Measurements from ENCODE around the gene ZFP36L1. TPM values are rescaled to one million over a fixed set of nuclear protein-coding genes. Genes with fewer than 3 reads are reported as not detected.
A peak's percentile ranks its signal among the peaks of the same experiment; 100 is the strongest.

Gene ZFP36L1
- polyA plus RNA-seq, 1 experiment = 52.7 TPM

- peak; percentile 94 for DNase-seq (ENCODE audit: low read depth)
- Histone ChIP-seq H3K4me3 (ENCODE audit: low read depth, low read length) (no peak overlapping the region), H3K36me3 (ENCODE audit: control insufficient read depth, insufficient read depth, low read length) (no peaks in the 10 kb centered on the region), H3K27me3 (ENCODE audit: control insufficient read depth, insufficient read depth, low read length) (no peaks in the 10 kb centered on the region)
- ChIA-PET CTCF (interaction anchor here (0.7 to 2.0 kb wide), 3 partner anchors 12 to 61 kb away, joined by 3 to 8 read pairs (median 4); no protein-coding TSS in a partner anchor), POLR2A (interaction anchor here (0.6 kb wide), 1 partner anchor 12 kb away, joined by 4 read pairs; no protein-coding TSS in a partner anchor)
- no peak for TF ChIP-seq CTCF (IDR thresholded peaks at IDR 0.05; ENCODE audit: insufficient read depth, low read depth, low read length)
Observed at GRCh38 chr14:68774771-68775613, 17.9 kb downstream of the ZFP36L1 start.

- POLR2A ChIA-PET = no interaction called here
Observed at GRCh38 chr14:68772761-68773381, 20.0 kb downstream of the ZFP36L1 start.

GRCh38 chr14:68771631-68772030 is 21.2 kb downstream of the ZFP36L1 start:
- TF ChIP-seq CTCF (IDR thresholded peaks at IDR 0.05; ENCODE audit: insufficient read depth, low read depth, low read length) = no peak
- no peak overlapping the region for H3K4me3 ChIP-seq (ENCODE audit: low read depth, low read length)
- ChIA-PET CTCF (interaction anchor here (0.9 kb wide), 1 partner anchor 838 kb away, joined by 3 read pairs; no protein-coding TSS in a partner anchor), POLR2A (interaction anchor here (0.8 kb wide), 1 partner anchor 14 kb away, joined by 5 read pairs; no protein-coding TSS in a partner anchor)
- no peaks in the 10 kb centered on the region for H3K27me3 ChIP-seq (ENCODE audit: control insufficient read depth, insufficient read depth, low read length)
- no peak for DNase-seq (ENCODE audit: low read depth)
- H3K36me3 ChIP-seq (ENCODE audit: control insufficient read depth, insufficient read depth, low read length) = no peaks in the 10 kb centered on the region

More at GRCh38 chr14:68772761-68773381, 20.0 kb downstream of the ZFP36L1 start:
- Histone ChIP-seq H3K4me3 (ENCODE audit: low read depth, low read length) (no peak overlapping the region), H3K27me3 (ENCODE audit: control insufficient read depth, insufficient read depth, low read length) (no peaks in the 10 kb centered on the region), H3K36me3 (ENCODE audit: control insufficient read depth, insufficient read depth, low read length) (no peaks in the 10 kb centered on the region)
- CTCF ChIA-PET = interaction anchor here (1.6 kb wide), 1 partner anchor 13 kb away, joined by 4 read pairs; no protein-coding TSS in a partner anchor
- no peak for TF ChIP-seq CTCF (IDR thresholded peaks at IDR 0.05; ENCODE audit: insufficient read depth, low read depth, low read length)
- DNase-seq (ENCODE audit: low read depth) = no peak

- H3K27me3 ChIP-seq (ENCODE audit: control insufficient read depth, insufficient read depth, low read length) = no peaks in the 10 kb centered on the region
- DNase-seq (ENCODE audit: low read depth) = no peak
- no peak overlapping the region for H3K4me3 ChIP-seq (ENCODE audit: low read depth, low read length)
- POLR2A ChIA-PET = no interaction called here
- CTCF ChIA-PET = no interaction called here
- TF ChIP-seq CTCF (IDR thresholded peaks at IDR 0.05; ENCODE audit: insufficient read depth, low read depth, low read length) = no peak
- H3K36me3 ChIP-seq (ENCODE audit: control insufficient read depth, insufficient read depth, low read length) = no peaks in the 10 kb centered on the region
Observed at GRCh38 chr14:68770553-68771286, 22.1 kb downstream of the ZFP36L1 start.

- no peaks in the 10 kb centered on the region for H3K36me3 ChIP-seq (ENCODE audit: control insufficient read depth, insufficient read depth, low read length)
- ChIA-PET CTCF (no interaction called here), POLR2A (no interaction called here)
- H3K27me3 ChIP-seq (ENCODE audit: control insufficient read depth, insufficient read depth, low read length) = no peaks in the 10 kb centered on the region
- no peak for TF ChIP-seq CTCF (IDR thresholded peaks at IDR 0.05; ENCODE audit: insufficient read depth, low read depth, low read length)
- H3K4me3 ChIP-seq (ENCODE audit: low read depth, low read length) = no peak overlapping the region
- DNase-seq (ENCODE audit: low read depth) = no peak
Observed at GRCh38 chr14:68770051-68770450, 22.8 kb downstream of the ZFP36L1 start.

Measured in BJ (cell line).